HG03571 (cell line): ENCODE data around the gene GRB14.
A peak's percentile ranks its signal among the peaks of the same experiment; 100 is the strongest.

Experiments used
- ATAC-seq: cut with Tn5 transposase; IDR thresholded peaks from one replicate; pipeline ENCODE4 v1.9.1; 2021; ENCODE audit not compliant: unreplicated experiment

The GRB14 gene

DNA sequence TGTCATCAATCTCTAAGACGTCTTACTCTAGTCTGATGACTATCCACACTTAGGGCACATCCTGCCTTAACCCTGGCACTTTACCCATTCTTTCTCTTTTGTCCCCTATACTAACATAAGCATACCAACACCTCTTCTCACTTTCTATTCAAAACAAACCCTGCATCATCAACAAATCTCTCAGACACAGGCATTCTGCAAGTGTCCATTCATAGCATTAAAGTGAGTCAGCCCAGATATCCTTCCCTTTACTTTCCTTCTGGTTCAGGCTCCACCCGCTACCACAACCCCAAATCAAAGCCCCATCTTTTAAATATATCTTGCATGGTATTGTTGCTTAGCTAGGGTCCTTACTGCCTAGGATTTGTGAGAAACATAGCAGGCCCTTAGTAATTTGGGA, 3.8 kb downstream of the GRB14 start:
- ATAC-seq = no peak

DNA sequence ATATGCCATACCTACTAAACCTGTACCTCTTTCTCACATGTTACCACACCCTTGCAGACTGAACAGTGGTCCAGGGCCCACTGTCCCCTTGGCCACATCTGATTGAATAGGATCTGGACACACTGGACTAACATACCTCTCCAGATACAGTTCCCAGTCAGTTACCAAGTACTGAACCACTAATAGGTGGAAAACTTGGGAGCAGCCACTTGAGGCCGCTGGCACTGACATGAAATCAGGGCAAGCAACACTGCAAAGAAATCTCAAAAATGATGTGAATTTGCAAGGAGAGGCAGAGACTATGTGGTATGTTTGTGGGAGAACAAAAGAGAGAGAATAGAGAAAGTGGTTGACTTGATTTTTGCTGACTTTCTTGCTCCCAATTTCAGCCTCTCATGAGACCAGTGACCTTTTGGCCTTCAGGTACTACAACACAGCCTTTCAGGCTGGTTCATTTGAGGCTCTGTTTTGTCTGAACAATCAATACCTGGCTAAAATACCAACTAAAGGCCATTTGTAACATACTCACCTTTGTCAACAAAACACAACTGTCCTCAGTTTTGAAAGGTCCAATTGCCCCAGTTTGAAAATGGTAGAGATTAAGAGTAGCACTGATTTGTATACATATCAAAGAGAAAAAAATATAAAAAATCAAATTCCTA, 7.8 kb downstream of the GRB14 start:
- ATAC-seq = no peak

DNA sequence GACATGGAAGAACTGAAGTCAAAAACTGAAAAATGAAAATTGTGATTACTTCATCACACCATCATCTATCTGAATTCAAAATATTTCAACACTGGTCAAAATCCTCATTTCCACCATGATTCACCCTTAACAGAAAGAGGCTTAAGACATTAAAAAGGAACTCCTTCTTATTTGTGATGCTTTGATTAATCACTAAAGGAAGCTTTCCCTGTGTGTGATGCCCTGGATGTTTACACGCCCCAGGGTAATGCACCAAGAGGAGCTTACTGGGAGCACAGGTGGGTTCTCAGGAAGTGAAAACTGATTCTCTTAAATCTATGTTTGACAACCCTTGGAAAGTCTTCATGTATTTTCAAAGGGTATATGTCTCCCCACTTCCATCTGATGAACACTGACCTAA, 11.5 kb downstream of the GRB14 start:
- no peak for ATAC-seq

DNA sequence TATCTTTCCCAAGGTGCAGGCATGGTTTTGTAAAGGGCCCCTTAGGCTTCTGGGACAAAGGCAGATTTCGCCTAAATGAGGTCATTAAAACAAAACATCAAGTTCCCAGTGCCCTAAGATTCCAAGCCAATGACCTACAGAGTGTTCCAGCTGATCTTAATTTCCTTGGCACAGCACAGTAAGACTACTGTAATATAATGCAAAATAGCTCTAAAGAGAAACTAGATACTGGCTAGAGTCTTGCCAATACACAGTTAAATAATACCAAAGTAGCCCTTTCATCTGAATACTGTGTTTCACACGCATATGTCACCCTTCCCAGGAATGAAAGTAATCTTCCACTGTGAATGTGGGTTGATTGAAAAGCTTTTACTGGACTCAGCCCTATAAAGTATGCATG, 14.7 kb downstream of the GRB14 start:
- ATAC-seq = no peak

DNA sequence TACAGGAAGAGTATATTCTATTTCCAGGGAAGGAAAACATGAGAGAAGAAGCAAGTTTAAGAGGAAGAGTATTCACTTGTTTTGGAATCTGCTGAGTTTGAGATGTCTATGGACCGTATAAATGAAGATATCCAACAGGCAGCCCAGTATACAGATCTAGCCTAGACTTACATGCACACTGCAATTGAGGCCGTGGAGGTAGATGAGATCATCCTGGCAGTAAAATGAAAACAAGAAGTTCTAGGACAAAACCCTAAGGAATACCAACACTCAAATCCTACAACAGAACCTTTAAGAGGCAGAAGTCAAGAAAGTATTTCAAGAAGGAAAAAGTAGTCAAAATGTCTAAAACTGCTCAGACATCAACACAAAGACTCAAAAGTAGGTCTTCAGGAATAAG, 16.0 kb downstream of the GRB14 start:
- ATAC-seq = no peak

DNA sequence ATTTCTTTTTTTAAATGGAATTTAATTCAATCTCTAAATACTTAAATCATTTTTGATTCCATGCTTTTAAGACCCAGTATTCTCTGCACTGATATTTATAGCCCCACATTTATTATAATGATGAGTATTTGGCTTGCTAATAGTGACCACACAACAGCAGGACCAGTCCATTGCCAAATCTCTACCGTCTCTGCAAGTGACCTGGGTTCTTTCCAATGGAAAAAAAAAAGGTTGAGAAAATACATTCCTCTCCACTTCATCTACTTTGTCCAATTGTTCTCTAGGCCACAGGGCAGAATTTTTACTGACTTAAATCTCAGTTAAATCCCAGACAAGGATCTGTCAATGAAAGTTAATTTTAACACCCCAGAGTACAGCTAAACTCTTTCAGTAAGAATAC, 20.5 kb downstream of the GRB14 start:
- ATAC-seq = no peak

DNA sequence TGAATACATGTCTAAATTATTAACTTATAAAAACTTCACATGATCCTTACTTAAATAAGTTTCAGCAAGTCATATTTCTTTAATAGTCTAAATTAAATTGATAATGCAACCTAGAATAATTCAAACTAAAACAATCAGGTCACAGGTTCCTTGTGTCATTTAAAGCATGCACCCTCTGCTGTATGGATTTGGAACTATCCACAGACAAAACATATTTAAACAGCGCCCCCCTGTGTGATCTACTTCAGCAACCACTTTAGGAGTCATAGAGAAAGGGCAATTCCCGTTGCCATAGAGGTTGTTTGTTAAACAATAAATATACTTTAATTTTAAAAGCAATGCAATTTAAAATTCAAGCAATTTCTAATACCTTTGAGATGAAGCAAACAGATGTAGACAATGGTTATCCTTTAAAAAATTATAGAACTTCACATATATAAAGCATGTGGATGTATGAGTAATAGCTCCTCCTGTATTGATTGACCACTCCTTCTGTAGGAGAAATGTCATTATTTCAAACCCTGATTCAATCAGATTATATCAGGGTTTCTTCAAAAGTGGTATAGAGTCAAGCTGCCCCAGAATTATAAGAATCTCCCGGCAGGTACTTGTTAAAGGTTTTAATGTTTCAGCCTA, 21.2 kb downstream of the GRB14 start:
- ATAC-seq = peak; percentile 95

DNA sequence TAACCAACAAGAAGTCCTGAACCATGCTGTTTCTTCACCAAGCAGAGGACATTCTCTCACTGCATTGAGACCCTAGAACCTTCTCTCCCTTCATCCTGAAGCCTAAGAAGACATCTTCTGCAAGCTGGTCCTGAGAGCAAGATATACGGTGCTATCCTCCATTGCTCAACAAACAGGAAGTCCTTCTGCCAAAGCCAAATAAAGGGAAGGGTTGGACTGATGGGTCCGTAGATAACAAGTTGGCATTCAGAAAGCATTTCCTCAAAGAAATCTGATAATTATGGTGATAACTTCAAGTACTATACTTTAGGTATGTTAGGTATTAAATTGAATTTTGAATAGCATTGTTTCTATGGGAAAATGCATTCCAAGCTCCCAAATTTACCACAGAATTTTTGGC, 23.3 kb downstream of the GRB14 start:
- no peak for ATAC-seq

DNA sequence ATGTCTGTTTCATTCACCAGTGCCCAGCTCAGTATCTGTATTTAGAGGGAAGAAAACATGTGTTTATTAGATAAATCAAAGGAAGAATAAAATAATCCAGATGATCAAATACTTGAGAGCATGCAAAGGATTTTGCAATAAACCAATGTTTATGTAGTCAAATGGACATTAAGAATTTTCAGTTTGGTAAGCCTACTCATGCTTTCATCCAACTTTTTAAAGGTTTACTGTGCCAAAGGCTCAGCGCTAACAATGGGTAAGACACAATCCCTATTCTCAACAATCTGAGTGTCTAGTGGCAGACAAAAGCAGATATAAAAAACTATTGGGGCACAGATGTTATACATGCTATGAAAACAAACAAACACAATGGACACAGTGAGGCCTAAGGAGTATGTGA, 26.3 kb downstream of the GRB14 start:
- no peak for ATAC-seq

DNA sequence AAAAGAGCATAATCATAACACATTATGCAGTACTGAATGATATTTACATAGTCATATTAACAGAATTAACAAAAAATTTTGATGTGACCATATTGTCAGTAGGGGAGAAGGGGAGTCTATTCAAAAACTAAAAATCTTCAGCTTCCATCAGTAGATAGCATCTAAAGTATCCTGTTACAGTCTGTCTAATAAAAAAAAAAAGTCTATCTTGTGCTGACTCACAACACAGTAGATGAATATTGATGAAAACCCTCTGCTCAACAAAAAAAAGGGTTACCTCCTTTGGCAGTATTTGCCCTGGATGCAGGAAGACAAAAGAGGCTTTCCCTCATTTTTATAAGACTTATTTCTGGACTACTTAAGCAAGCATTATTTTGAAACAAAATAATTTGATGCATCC, 27.3 kb downstream of the GRB14 start:
- ATAC-seq = no peak

DNA sequence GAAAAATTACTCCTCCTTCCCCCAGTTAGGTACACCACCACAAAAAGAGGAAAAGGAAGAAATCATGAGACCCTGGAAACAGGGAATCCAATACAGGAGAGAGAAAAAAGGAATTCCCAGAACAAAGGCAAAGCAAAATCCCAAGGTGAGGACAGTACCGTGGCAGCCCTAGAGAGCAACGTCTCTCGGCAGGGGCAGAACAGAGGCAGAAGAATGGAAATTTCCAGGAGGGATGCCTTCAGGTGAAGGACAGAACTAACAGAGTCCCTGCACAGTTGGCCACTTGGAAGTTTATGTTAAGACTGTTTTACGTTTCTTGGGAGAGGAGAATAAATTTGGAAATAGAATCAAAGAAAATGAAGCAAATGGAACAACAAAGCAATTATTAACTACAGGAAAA, 27.7 kb downstream of the GRB14 start:
- no peak for ATAC-seq

DNA sequence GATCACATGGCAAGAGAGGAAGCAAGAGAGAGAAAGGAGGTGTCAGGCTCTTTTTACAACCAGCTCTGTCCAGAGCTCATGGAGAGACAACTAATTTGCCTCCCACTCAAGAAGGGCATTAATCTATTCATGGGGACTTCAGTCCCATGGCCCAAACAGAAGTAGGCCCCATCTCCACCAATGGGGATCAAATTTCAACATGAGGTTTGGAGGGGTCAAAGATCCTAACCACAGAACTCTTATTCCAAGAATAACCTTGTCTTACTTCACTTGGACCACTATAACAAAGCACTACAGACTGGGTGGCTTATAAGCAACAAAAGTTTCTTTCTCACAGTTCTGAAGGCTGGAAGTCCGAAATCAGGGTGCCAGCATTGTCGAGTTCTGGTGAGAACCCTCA, 31.8 kb downstream of the GRB14 start:
- ATAC-seq = no peak

DNA sequence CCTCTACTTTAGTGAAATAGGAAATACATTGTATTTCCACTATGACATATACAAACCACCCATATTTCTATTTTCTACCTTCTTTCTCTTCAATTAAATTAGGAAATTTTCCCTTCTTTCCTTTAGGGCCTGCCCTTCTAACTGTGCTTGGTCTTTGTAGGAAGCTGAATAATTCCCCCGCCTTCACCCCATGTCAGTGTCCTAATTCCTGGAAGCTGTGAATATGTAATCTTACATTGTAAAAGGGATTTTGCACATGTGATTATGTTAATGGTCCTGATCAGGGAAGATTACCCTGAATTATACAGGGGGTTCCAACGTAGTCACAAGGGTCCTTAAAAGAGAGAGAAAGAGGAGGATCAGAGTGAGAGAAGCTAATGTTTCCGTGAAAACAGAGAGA, 40.2 kb downstream of the GRB14 start:
- ATAC-seq = no peak

DNA sequence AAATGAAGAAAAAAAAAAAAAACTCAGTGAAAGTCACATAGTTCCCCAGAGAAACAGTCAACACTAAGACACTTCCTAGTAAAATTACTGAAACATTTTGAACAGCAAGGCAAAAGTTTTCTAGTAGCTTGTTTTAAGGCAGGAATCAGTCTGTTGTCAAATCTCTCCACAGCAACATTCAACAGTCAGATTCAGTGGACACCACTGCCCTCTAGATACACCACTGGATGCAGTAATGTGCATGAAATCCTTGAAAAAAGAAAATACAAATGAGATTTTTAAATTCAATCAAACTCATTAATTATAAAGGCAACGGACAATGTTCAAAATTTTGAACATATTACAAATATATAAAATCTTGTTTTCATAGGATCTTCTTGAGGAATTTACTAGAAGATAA, 46.4 kb downstream of the GRB14 start:
- ATAC-seq = no peak

DNA sequence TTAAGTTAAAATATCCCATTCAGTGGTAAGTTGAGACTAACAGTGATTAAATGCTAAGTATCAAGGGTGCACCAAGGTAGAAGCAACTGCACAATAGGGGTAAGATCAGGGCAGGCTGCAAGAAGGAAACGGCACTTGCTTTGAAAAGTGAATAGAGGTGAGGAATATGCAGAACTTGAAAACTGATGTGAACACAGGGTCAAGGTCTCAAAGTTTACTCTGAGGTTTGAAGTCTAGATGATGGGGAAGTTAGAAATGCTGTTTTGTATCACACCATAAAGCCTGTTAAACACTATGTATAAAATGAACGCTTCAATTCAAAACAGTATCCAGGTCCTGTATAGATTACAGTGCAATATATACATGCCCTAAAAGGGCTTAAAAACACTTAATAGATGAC, 50.8 kb downstream of the GRB14 start:
- no peak for ATAC-seq

DNA sequence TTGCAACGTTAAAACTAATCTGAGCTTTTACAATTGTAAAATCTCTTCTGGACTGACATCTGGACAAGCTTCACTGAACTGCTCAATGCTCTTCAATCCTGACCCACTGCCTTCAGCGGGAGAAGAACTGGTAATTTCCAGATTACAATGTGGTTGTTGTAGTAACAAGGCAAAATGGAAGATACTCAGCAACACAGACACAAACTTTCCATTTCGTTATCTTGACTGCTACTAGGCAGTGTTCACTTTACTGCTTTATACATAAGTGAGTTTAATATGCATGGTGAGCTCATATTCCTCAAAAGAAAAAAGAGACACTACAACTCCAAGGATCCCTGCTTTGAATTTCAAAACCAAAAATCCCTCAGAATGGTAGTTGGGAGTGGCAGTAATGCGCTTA, 51.9 kb downstream of the GRB14 start:
- no peak for ATAC-seq

DNA sequence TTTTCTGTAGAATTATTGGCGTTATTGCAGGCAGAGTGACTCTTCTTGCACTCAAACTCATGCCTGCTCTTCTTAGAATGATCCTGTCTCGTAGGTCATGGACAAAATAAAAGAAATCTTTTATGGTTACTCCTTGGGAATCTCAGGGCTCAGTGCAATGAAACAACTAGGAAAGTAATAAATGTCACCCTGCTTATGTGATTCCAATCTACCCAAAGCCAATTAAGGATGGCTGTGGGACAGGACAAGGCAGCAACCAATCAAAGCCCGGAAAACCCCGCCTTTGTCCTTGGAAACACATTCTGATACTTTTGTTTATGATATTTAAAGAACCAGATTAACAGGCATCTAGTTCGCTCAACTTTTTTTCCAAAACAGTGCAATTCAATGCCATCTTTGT, 53.0 kb downstream of the GRB14 start:
- ATAC-seq = no peak

DNA sequence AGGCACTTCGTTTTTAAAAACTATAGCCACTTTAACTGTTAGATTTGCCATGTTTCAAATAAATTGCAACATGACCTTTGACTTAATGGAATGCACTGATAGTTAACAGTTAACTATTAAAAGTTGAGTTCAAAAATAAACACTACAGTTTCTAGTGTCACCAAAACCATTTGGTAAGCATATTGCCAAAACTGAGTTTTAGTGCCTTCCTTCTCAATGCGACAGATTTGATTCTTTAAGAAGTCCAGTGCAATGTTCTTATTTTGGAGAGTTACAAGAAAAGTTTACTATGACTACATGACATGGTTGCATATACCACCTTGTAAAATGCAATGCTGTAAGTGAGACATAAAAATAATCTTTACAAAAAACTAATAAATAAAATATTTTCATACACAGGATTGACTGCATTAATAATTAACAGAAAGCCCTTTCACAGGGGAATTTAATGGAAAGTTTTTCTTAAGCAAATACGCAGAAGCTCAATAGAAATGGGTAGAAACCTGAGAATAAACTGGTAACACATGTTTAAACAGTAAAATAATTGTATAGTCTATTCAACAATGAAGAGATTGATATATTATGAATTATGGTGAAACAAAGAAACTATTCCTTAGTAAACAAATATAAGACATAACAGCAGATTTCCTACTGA, 53.8 kb downstream of the GRB14 start:
- no peak for ATAC-seq

DNA sequence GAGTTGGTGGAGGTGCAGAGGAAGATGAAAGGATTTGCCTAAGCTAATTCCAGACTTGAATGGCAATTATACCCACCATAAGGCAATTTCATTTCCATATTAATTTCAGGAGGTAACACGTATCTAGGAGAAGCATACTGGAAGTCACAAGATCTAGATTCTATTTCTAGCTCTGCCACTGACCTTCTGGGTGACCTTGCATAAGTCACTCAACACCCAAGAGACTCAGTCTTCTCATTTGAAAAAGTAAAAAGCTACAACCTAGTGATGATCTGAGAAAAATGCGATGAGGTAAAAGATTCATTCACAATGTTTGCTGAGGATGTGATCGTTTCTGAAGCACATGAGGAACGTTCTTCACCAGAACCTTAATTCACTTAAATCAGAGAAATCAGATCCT, 55.9 kb downstream of the GRB14 start:
- ATAC-seq = no peak

DNA sequence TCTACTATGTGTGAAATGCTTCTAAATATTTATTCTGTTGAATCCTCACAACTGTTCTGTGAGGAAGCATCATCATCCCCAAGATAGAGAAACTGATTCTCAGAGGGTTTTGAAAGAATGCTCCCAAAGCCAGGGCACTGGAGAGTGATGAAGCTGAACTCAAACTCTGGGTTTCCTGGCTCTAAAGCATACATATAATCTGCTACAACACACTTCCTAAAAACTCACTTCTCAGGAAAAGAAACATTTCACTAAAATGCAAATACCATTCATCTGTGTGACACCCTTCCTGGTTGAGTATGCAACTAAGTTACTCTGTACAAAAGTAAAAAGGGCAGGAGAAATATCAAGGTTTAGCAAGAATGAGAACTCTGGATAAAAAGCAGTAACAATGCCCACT, 58.6 kb downstream of the GRB14 start:
- ATAC-seq = no peak

DNA sequence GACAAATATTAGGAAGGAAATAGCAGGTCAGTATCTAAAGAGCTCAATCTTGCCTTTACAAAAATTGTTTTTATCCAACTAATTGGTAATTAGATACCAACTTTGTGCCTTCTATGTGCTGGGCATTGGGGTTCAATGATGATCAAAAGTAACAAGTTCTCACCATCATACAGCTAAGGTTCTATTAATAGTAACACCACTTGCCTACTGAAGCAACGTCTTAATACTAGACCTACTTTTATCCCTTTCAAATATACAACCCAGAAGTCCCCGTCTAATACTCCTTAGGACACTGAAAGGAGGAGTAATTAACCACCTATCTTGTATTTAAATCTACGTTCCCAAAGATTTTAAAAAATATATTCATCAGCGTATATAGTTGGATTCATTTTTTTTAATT, 59.3 kb downstream of the GRB14 start:
- no peak for ATAC-seq

DNA sequence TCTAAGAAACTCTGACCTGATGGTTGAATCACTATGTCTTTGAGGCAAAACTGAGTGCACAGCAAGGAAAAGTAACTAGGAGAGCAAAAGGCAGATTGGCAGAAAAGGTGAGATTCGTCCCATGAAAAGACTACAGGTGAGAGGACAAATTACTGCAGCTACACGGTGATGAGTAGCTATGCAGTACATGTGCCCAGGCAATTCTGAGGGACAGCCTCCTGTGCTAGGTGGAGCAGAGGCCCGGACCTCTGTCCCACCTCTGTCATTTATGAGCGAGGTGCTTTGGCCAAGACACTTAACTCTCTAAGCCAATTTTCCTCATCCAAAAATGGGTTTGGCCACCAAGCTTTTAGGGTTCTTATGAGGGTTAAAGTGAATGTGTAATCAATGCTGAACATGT, 59.9 kb downstream of the GRB14 start:
- ATAC-seq = no peak

DNA sequence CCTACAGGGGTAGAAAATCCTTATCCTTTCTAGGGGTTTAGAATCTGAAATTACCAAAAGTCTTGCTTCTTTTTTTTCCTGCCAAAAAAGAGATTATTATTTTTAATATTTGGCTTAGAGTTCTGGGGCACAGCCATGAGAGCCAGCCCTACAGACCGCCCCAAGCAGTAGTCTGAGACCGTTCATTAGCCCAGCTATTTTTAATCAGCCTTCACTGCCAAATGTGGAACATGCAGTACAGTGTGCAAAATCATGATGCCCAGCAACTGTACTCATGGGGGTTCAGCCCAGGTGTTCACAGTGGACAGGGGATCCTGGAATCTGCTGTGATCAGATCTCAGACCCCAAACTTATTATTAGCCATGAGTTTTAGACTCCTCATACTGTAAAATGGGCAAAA, 60.4 kb downstream of the GRB14 start:
- no peak for ATAC-seq
